HG02870 (cell line): ENCODE measurements around the gene SYNGR3.
"Not testable (repeated sequence)": the region's sequence is repeated elsewhere in the genome, so short reads cannot be mapped to it uniquely, and the experiment has no call there.

ENCODE experiments used
- ATAC-seq: cut with Tn5 transposase; IDR thresholded peaks from one replicate; pipeline ENCODE4 v1.9.1; 2021; ENCODE audit warnings: mild to moderate bottlenecking, moderate library complexity; ENCODE audit not compliant: unreplicated experiment

The SYNGR3 gene

GRCh38 chr16:1989209-1990100 is at the start of gene SYNGR3:
TSS of gene SYNGR3 (plus strand) at chr16:1989970. CDS start at chr16:1990103, 133 bp downstream.
- no peak for ATAC-seq

GRCh38 chr16:1940273-1941161 is 49.3 kb upstream of the SYNGR3 start:
- ATAC-seq = no peak

GRCh38 chr16:1941162-1942046 is 48.4 kb upstream of the SYNGR3 start:
- ATAC-seq = no peak

GRCh38 chr16:1942047-1942809 is 47.5 kb upstream of the SYNGR3 start:
- no peak for ATAC-seq

GRCh38 chr16:1942810-1943726 is 46.7 kb upstream of the SYNGR3 start, which contains the start of gene MSRB1:
TSS of gene MSRB1 (minus strand) at chr16:1943199. CDS start at chr16:1943156, 43 bp downstream.
- ATAC-seq = peak; percentile 81

- no peak for ATAC-seq
Measured at GRCh38 chr16:1944612-1945199, 45.1 kb upstream of the SYNGR3 start.

GRCh38 chr16:1945559-1946391 is 44.0 kb upstream of the SYNGR3 start:
- no peak for ATAC-seq

GRCh38 chr16:1946495-1947368 is 43.0 kb upstream of the SYNGR3 start:
- no peak for ATAC-seq

- no peak for ATAC-seq
Measured at GRCh38 chr16:1947369-1947670, 42.5 kb upstream of the SYNGR3 start.

GRCh38 chr16:1949507-1949906 is 40.3 kb upstream of the SYNGR3 start:
- no peak for ATAC-seq

- ATAC-seq = no peak
Measured at GRCh38 chr16:1950047-1950446, 39.7 kb upstream of the SYNGR3 start.

- ATAC-seq = no peak
Measured at GRCh38 chr16:1950559-1950958, 39.2 kb upstream of the SYNGR3 start.

- ATAC-seq = no peak
Measured at GRCh38 chr16:1953734-1954133, 36.0 kb upstream of the SYNGR3 start.

- ATAC-seq = not testable (repeated sequence)
Measured at GRCh38 chr16:1957434-1958142, 32.2 kb upstream of the SYNGR3 start.

- not testable (repeated sequence) for ATAC-seq
Measured at GRCh38 chr16:1958143-1958491, 31.7 kb upstream of the SYNGR3 start.

- no peak for ATAC-seq
Measured at GRCh38 chr16:1958715-1959268, 31.0 kb upstream of the SYNGR3 start.
